Transverse colon (tissue), 4 donors: ENCODE data around the gene RC3H1. TPM values are rescaled to one million over a fixed set of nuclear protein-coding genes. Genes with fewer than 3 reads are reported as not detected.
"Not testable (repeated sequence)": the region's sequence is repeated elsewhere in the genome, so short reads cannot be mapped to it uniquely, and the experiment has no call there.

Experiments
- DNase-seq: peaks from one replicate; pipeline ENCODE4 v3.0.0-alpha.2; 2019
- H3K27ac ChIP-seq, 4 donors: fragments of 200-600 bp; sonication (generic); 2 replicates each; pipeline ENCODE4 v1.5.1; 2016 to 2018; ENCODE audit warnings: inconsistent platforms in 4 of 4
- H3K27me3 ChIP-seq: fragments of 200-600 bp; sonication (generic); 2 replicates; pipeline ENCODE4 v1.5.1; 2017; ENCODE audit warnings: inconsistent platforms
- H3K36me3 ChIP-seq, 4 donors: fragments of 200-600 bp; sonication (generic); 2 replicates each; pipeline ENCODE4 v1.5.1; 2017 to 2019; ENCODE audit warnings: inconsistent platforms in 4 of 4
- H3K4me1 ChIP-seq, 4 donors: fragments of 200-600 bp; sonication (generic); 2 replicates each; pipeline ENCODE4 v1.5.1; 2017 to 2020; ENCODE audit warnings: inconsistent platforms in 4 of 4
- H3K4me3 ChIP-seq, 4 donors: fragments of 200-600 bp; sonication (generic); 1 replicate in 1 of 4; 2 replicates in 3 of 4; pipeline versions ENCODE4 v1.5.1 to v1.6.1; 2017 to 2019; ENCODE audit warnings: inconsistent platforms in 4 of 4
- H3K9me3 ChIP-seq, 2 donors: fragments of 200-600 bp; sonication (generic); 2 replicates each; pipeline ENCODE4 v1.5.1; 2017 to 2019; ENCODE audit warnings: inconsistent platforms in 2 of 2
- EP300 ChIP-seq: sonication (generic); formaldehyde crosslinking; IDR thresholded peaks from one replicate; pipeline ENCODE4 v1.6.1; 2017; ENCODE audit warnings: antibody characterized with exemption, low read depth
- POLR2A ChIP-seq: fragments of 450-650 bp; IDR thresholded peaks from one replicate; pipeline ENCODE4 v1.6.1; 2016; ENCODE audit warnings: antibody characterized with exemption, mild to moderate bottlenecking, moderate library complexity
- POLR2AphosphoS5 ChIP-seq, 3 donors: sonication (generic); formaldehyde crosslinking; IDR thresholded peaks; one replicate each; pipeline ENCODE4 v1.6.1; 2016; ENCODE audit warnings: antibody characterized with exemption in 3 of 3
- WGBS, 2 donors: methylation state at CpG; one replicate each; pipeline ENCODE4 v1.1.5; 2018; ENCODE audit warnings: low coverage in 1 of 2; 5-methylcytosine and 5-hydroxymethylcytosine counted together
- in situ Hi-C, 4 donors: fragments of 200-750 bp; cut with MboI; loops; one replicate each; pipeline versions ENCODE4 v1.15.0 to v1.15.1; 2017; ENCODE audit warnings: low sequenced_read_pairs in 3 of 4, low pct_ligation_motif_present in 1 of 4, low pct_unique_long_range_greater_than_20kb in 1 of 4
- intact Hi-C: fragments of 100-400 bp; cut with DNase I; formaldehyde crosslinking; loops from one replicate; pipeline ENCODE4 v1.15.1; 2023; ENCODE audit warnings: low total_unique reads
- total RNA-seq, 4 donors: library from RNA; depleted of rRNA; stranded (reverse); fragments of >200 nt; gene quantifications; one replicate each; pipeline ENCODE4 v1.1.0, GENCODE V29; 2016
- TF ChIP-seq, protein P1 (sequence below), 5 experiments: fragments of 200-600 bp in 3 of 5; fragments of 450-650 bp in 2 of 5; sonication (generic) in 3 of 5; IDR thresholded peaks; 1 replicate in 2 of 5; 2 replicates in 3 of 5; pipeline ENCODE4 v1.5.1; 2016 to 2017; ENCODE audit warnings: antibody characterized with exemption in 5 of 5, inconsistent platforms in 3 of 5, mild to moderate bottlenecking in 2 of 5, moderate library complexity in 1 of 5

RC3H1 gene
- total RNA-seq, 4 donors from 2014 or later: 17.9 to 37.9 (median 33.1) TPM

DNA sequence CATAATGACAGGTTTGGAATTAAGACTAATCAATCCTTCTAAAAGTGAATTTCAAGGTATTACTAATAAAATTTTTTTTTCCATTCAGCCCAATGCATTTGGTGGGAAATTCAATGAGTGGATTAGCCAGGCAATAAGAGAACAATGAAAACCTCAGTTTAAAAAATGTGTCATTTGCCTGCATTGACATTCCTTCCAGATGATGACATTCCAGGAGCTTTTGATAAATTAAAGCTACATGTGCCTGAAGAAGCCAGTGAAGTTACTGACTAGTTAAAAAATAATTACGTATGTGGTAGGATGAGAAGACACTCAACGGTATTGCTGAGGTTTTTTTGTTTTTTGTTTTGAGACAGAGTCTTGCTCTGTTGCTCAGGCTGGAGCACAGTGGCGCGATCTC lies 37.9 kb upstream of the RC3H1 start:
- in situ Hi-C loops: no loop called here
- Histone ChIP-seq H3K27me3 (no peaks in the 10 kb centered on the region), H3K9me3 (no peaks in the 10 kb centered on the region), H3K4me1 (no peaks in the 10 kb centered on the region), H3K4me3 (no peak overlapping the region), H3K36me3 (no peaks in the 10 kb centered on the region), H3K27ac (no peak overlapping the region)
- intact Hi-C loops: no loop called here
- DNase-seq: no peak
- WGBS, 2 donors: 83 to 96% methylated on average over 4 of the region's 4 CpGs
- TF ChIP-seq, protein P1, sequence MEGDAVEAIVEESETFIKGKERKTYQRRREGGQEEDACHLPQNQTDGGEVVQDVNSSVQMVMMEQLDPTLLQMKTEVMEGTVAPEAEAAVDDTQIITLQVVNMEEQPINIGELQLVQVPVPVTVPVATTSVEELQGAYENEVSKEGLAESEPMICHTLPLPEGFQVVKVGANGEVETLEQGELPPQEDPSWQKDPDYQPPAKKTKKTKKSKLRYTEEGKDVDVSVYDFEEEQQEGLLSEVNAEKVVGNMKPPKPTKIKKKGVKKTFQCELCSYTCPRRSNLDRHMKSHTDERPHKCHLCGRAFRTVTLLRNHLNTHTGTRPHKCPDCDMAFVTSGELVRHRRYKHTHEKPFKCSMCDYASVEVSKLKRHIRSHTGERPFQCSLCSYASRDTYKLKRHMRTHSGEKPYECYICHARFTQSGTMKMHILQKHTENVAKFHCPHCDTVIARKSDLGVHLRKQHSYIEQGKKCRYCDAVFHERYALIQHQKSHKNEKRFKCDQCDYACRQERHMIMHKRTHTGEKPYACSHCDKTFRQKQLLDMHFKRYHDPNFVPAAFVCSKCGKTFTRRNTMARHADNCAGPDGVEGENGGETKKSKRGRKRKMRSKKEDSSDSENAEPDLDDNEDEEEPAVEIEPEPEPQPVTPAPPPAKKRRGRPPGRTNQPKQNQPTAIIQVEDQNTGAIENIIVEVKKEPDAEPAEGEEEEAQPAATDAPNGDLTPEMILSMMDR (IDR thresholded peaks at IDR 0.05): no peak
- TF ChIP-seq POLR2AphosphoS5 (IDR thresholded peaks at IDR 0.05) (no peak), EP300 (no peak), POLR2A (no peak)

DNA sequence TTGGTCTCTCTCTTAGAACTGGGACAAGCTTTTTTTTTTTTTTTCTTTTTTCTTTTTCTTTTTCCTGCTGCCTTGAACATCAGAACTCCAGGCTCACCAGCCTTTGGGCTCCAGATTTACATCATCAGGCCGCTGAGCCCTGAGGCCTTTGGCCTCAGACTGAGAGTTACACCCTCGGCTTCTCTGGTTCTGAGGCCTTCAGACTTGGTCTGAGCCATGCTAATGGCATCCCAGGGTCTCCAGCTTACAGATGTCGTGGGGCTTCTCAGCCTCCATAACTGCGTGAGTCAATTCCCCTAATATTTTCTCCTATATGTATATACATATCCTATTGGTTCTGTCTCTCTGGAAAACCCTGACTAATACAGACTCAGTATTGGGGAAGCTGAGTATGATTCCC lies 36.5 kb upstream of the RC3H1 start:
- H3K4me1 ChIP-seq: no peaks in the 10 kb centered on the region
- 91 to 100% methylated on average over 1 to 4 of the region's 4 CpGs for WGBS, 2 donors
- intact Hi-C loops (no loop called here), in situ Hi-C loops (no loop called here)
- TF ChIP-seq POLR2AphosphoS5 (IDR thresholded peaks at IDR 0.05): no peak
- H3K27me3 ChIP-seq: no peaks in the 10 kb centered on the region
- no peak for DNase-seq
- H3K36me3 ChIP-seq: no peaks in the 10 kb centered on the region
- no peak overlapping the region for H3K4me3 ChIP-seq
- no peak overlapping the region for H3K27ac ChIP-seq
- no peaks in the 10 kb centered on the region for H3K9me3 ChIP-seq

DNA sequence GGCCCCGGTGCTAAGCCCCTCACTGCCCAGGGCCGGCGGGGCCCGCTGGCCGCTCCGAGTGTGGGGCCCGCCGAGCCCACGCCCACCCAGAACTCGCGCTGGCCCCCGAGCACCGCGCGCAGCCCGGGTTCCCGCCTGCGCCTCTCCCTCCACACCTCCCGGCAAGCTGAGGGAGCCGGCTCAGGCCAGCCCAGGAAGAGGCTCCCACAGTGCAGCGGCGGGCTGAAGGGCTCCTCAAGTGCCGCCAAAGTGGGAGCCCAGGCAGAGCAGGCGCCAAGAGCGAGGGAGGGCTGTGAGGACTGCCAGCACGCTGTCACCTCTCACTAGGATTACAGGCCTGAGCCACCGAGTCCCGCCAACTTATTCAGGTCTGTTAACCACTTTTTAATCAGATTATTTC lies 34.5 kb upstream of the RC3H1 start:
- H3K4me1 ChIP-seq, DNase-seq, H3K9me3 ChIP-seq, in situ Hi-C loops, H3K4me3 ChIP-seq, H3K27ac ChIP-seq, H3K36me3 ChIP-seq, intact Hi-C loops, H3K27me3 ChIP-seq: not testable (repeated sequence)
- WGBS, 2 donors: 94% methylated on average over 27 of the region's 28 CpGs; no CpG with 5 or more reads in 1 of the 2 donors

DNA sequence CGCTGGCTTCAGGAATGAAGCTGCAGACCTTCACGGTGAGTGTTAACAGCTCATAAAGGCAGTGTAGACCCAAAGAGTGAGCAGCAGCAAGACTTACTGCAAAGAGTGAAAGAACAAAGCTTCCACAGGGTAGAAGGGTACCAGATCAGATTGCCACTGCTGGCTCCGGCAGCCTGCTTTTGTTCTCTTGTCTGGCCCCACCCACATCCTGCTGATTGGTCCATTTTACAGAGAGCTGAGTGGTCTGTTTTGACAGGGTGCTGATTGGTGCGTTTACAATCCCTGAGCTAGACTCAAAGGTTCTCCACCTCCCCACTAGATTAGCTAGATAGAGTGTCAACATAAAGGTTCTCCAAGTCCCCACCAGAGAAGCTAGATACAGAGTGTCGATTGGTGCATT lies 33.6 kb upstream of the RC3H1 start:
- WGBS, 2 donors: 90 to 100% methylated on average over 1 to 5 of the region's 5 CpGs
- H3K27me3 ChIP-seq, H3K4me1 ChIP-seq, intact Hi-C loops, H3K27ac ChIP-seq, in situ Hi-C loops, H3K4me3 ChIP-seq, DNase-seq, H3K36me3 ChIP-seq, H3K9me3 ChIP-seq: not testable (repeated sequence)

DNA sequence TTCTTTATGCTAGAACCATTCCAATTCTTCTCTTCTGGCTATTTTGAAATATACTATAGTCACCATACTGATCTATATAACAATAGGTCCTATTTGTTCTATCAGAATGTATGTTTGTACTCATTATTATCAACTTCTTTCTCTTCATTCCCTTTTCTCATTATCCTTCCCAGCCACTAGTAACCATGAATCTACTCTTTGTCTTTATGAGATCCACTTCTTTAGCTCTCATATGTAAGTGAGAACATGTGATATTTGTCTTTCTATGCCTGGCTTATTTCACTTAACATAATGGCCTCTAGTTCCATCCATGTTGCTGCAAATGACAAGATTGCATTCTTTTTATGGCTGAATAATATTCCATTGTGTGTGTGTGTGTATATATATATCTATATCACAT lies 31.7 kb upstream of the RC3H1 start:
- intact Hi-C loops: no loop called here
- H3K36me3 ChIP-seq: no peaks in the 10 kb centered on the region
- H3K27me3 ChIP-seq: peaks cover 4% of the 10 kb centered on the region
- H3K27ac ChIP-seq: no peak overlapping the region
- no peaks in the 10 kb centered on the region for H3K9me3 ChIP-seq
- H3K4me3 ChIP-seq: no peak overlapping the region
- no peak for TF ChIP-seq EP300
- no peak for TF ChIP-seq POLR2A
- TF ChIP-seq POLR2AphosphoS5 (IDR thresholded peaks at IDR 0.05): no peak
- TF ChIP-seq, protein P1 (IDR thresholded peaks at IDR 0.05): no peak
- DNase-seq: no peak
- no peaks in the 10 kb centered on the region for H3K4me1 ChIP-seq
- in situ Hi-C loops: no loop called here

DNA sequence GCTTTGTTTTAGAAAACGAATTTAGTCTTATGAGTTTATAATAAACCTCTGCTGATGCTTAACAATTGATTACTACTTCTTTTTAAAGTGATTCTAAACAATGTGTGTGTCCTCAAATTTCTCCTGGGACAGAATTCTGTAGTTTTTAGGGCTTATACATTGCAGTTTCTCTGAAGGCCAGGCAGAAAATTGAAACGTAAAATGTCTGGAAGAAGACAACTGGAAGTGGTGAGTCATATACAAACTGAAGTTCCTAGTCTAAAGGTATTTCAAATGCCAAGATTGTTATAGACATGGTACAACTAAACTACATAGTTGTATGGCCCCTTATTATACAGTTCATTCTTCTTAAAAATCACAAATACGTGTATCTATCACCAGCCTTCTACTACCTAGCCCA lies 30.5 kb upstream of the RC3H1 start:
- peaks cover 4% of the 10 kb centered on the region for H3K27me3 ChIP-seq
- no peaks in the 10 kb centered on the region for H3K9me3 ChIP-seq
- intact Hi-C loops: no loop called here
- H3K4me1 ChIP-seq: no peaks in the 10 kb centered on the region
- in situ Hi-C loops: no loop called here
- H3K36me3 ChIP-seq: no peaks in the 10 kb centered on the region
- no peak overlapping the region for H3K27ac ChIP-seq
- WGBS, 2 donors: 73 to 77% methylated on average over 3 of the region's 3 CpGs
- no peak for DNase-seq
- TF ChIP-seq, protein P1 (IDR thresholded peaks at IDR 0.05): no peak
- no peak for TF ChIP-seq POLR2AphosphoS5 (IDR thresholded peaks at IDR 0.05)
- TF ChIP-seq POLR2A: no peak
- no peak for TF ChIP-seq EP300
- H3K4me3 ChIP-seq: no peak overlapping the region
